Neural cell (in vitro differentiated cells): ENCODE data around the gene RALB. TPM values are rescaled to one million over a fixed set of nuclear protein-coding genes. Genes with fewer than 3 reads are reported as not detected.

Source experiments
- H2AFZ ChIP-seq: fragments of 200-600, 300-800 bp; sonication (generic), shearing (Covaris generic); 2 replicates; pipeline ENCODE4 v1.6.0; 2014; ENCODE audit warnings: low read depth, mild to moderate bottlenecking, antibody characterized with exemption, low read length, moderate library complexity
- H3F3A ChIP-seq: fragments of 200-600 bp; shearing (Covaris generic); 2 replicates; pipeline ENCODE4 v1.6.1; 2016; ENCODE audit warnings: mild to moderate bottlenecking, moderate library complexity, mixed read lengths, antibody characterized with exemption, low read length; ENCODE audit not compliant: insufficient read depth, poor library complexity, severe bottlenecking
- H3K27ac ChIP-seq: fragments of 200-600, 300-800 bp; sonication (generic), shearing (Covaris generic); 2 replicates; pipeline ENCODE4 v1.5.1; 2014; ENCODE audit warnings: mild to moderate bottlenecking, low read length, moderate library complexity
- H3K27me3 ChIP-seq: fragments of 300-800, 200-600 bp; sonication (generic), shearing (Covaris generic); 2 replicates; pipeline ENCODE4 v1.6.0; 2014; ENCODE audit warnings: mild to moderate bottlenecking, low read depth, low read length, moderate library complexity; ENCODE audit not compliant: insufficient read depth
- H3K36me3 ChIP-seq: fragments of 300-800, 200-600 bp; sonication (generic), shearing (Covaris generic); 2 replicates; pipeline ENCODE4 v1.5.1; 2014; ENCODE audit warnings: mild to moderate bottlenecking, antibody characterized with exemption, low read length, moderate library complexity; ENCODE audit not compliant: insufficient read depth
- H3K4me2 ChIP-seq: fragments of 300-800, 200-600 bp; sonication (generic), shearing (Covaris generic); 2 replicates; pipeline ENCODE4 v1.6.0; 2014; ENCODE audit warnings: mild to moderate bottlenecking, low read length
- H3K4me3 ChIP-seq: fragments of 300-800, 200-600 bp; sonication (generic), shearing (Covaris generic); 2 replicates; pipeline ENCODE4 v1.5.1; 2014; ENCODE audit warnings: mild to moderate bottlenecking, low read length, moderate library complexity
- H3K79me2 ChIP-seq: fragments of 200-600 bp; shearing (Covaris generic); replicated peaks from 2 replicates; pipeline ENCODE4 v1.6.0; 2014; ENCODE audit warnings: mild to moderate bottlenecking, low read length, moderate library complexity; ENCODE audit not compliant: insufficient read depth
- H3K9ac ChIP-seq: fragments of 300-800, 200-600 bp; sonication (generic), shearing (Covaris generic); 2 replicates; pipeline ENCODE4 v1.6.1; 2016; ENCODE audit warnings: mild to moderate bottlenecking, low read length, mixed read lengths
- H3K9me2 ChIP-seq: fragments of 200-600 bp; shearing (Covaris generic); 2 replicates; pipeline ENCODE4 v1.6.1; 2016; ENCODE audit warnings: mild to moderate bottlenecking, low read length, mixed read lengths; ENCODE audit not compliant: insufficient read depth
- H3K9me3 ChIP-seq: fragments of 200-600, 300-800 bp; sonication (generic), shearing (Covaris generic); 2 replicates; pipeline ENCODE4 v1.6.1; 2016; ENCODE audit warnings: mild to moderate bottlenecking, mixed run types, low read length, moderate library complexity, mixed read lengths
- H4K20me1 ChIP-seq: fragments of 200-600 bp; shearing (Covaris generic); 2 replicates; pipeline ENCODE4 v1.6.1; 2016; ENCODE audit warnings: mild to moderate bottlenecking, mixed run types; ENCODE audit not compliant: insufficient read depth
- CTCF ChIP-seq: fragments of 450-650 bp; IDR thresholded peaks from 2 replicates; pipeline ENCODE4 v1.5.1; 2014; ENCODE audit warnings: antibody characterized with exemption, mild to moderate bottlenecking, moderate library complexity; ENCODE audit not compliant: poor library complexity, severe bottlenecking
- EP300 ChIP-seq: fragments of 450-650 bp; conservative IDR thresholded peaks from 2 replicates; pipeline ENCODE4 v1.6.1; 2014; ENCODE audit warnings: antibody characterized with exemption, mild to moderate bottlenecking, moderate library complexity; ENCODE audit not compliant: poor library complexity, severe bottlenecking
- EZH2 ChIP-seq: fragments of 200-600, 300-800 bp; shearing (Covaris generic), sonication (generic); IDR thresholded peaks from 2 replicates; pipeline ENCODE4 v1.6.1; 2014; ENCODE audit warnings: antibody characterized with exemption, low read length, borderline replicate concordance, mild to moderate bottlenecking; ENCODE audit not compliant: insufficient read depth, poor library complexity, severe bottlenecking
- MXI1 ChIP-seq: fragments of 450-650 bp; conservative IDR thresholded peaks from 2 replicates; pipeline ENCODE4 v1.6.1; 2014; ENCODE audit warnings: antibody characterized with exemption, mild to moderate bottlenecking; ENCODE audit not compliant: poor library complexity, severe bottlenecking
- POLR2AphosphoS5 ChIP-seq: IDR thresholded peaks from 2 replicates; pipeline ENCODE4 v1.6.1; 2012
- RAD21 ChIP-seq: fragments of 450-650 bp; conservative IDR thresholded peaks from 2 replicates; pipeline ENCODE4 v1.6.1; 2014; ENCODE audit warnings: antibody characterized with exemption, mild to moderate bottlenecking, moderate library complexity
- REST ChIP-seq: IDR thresholded peaks from 2 replicates; pipeline ENCODE4 v1.6.1; 2012; ENCODE audit warnings: borderline replicate concordance
- SMC3 ChIP-seq: fragments of 450-650 bp; conservative IDR thresholded peaks from 2 replicates; pipeline ENCODE4 v1.6.1; 2014; ENCODE audit warnings: antibody characterized with exemption, mild to moderate bottlenecking, moderate library complexity; ENCODE audit not compliant: poor library complexity
- TAF1 ChIP-seq: IDR thresholded peaks from 2 replicates; pipeline ENCODE4 v1.6.1; 2012; ENCODE audit warnings: low read depth
- polyA plus RNA-seq: library from polyadenylated mRNA; depleted of rRNA; stranded (reverse); fragments of >200 nt; gene quantifications from 2 replicates; pipeline ENCODE4 v1.2.3, GENCODE V29; 2014

RALB gene
- polyA plus RNA-seq, 1 donor from 2014 or later = 50.6 TPM

- Histone ChIP-seq H3K79me2 (peaks cover 21% of the 10 kb centered on the region), H3F3A (no peaks in the 10 kb centered on the region), H3K4me3 (peak overlapping the region; percentile 82), H3K27ac (peak overlapping the region; percentile 62), H3K9me2 (no peaks in the 10 kb centered on the region), H3K4me2 (peak overlapping the region; percentile 98), H3K9ac (peak overlapping the region; percentile 72), H3K36me3 (no peaks in the 10 kb centered on the region), H2AFZ (peak overlapping the region; percentile 8), H3K9me3 (no peaks in the 10 kb centered on the region), H4K20me1 (no peaks in the 10 kb centered on the region), H3K27me3 (no peaks in the 10 kb centered on the region)
- TF ChIP-seq RAD21 (peak; percentile 62), REST (no peak), MXI1 (peak; percentile 61), POLR2AphosphoS5 (peak; percentile 17), EZH2 (no peak), CTCF (peak; percentile 78), SMC3 (peak; percentile 74), EP300 (peak; percentile 7), TAF1 (peak; percentile 24)
Measured at GRCh38 chr2:120253021-120253882, 600 bp downstream of the RALB start.

- Histone ChIP-seq H3K4me3 (peak overlapping the region; percentile 82), H4K20me1 (no peaks in the 10 kb centered on the region), H2AFZ (no peak overlapping the region), H3K4me2 (peak overlapping the region; percentile 98), H3K9ac (no peak overlapping the region), H3K27ac (no peak overlapping the region), H3K9me2 (no peaks in the 10 kb centered on the region), H3K36me3 (no peaks in the 10 kb centered on the region), H3F3A (no peaks in the 10 kb centered on the region), H3K79me2 (peaks cover 21% of the 10 kb centered on the region), H3K27me3 (no peaks in the 10 kb centered on the region), H3K9me3 (no peaks in the 10 kb centered on the region)
- TF ChIP-seq TAF1 (no peak), CTCF (no peak), RAD21 (no peak), REST (no peak), EP300 (no peak), POLR2AphosphoS5 (no peak), MXI1 (no peak)
Measured at GRCh38 chr2:120254178-120254577, 1.5 kb downstream of the RALB start.
